Loucy (cell line): Measurements from ENCODE around the gene XPO4.

Experiments used
- H2AFZ ChIP-seq: fragments of 200-600 bp; sonication (generic); 2 replicates; pipeline ENCODE4 v1.6.0; 2016; ENCODE audit warnings: antibody characterized with exemption, mild to moderate bottlenecking, low read length, moderate library complexity
- H3F3A ChIP-seq: fragments of 200-600 bp; 2 replicates; pipeline ENCODE4 v1.6.0; 2016; ENCODE audit warnings: antibody characterized with exemption, low read depth, mild to moderate bottlenecking
- H3K27me3 ChIP-seq: fragments of 200-600 bp; sonication (generic); 2 replicates; pipeline ENCODE4 v1.6.1; 2014; ENCODE audit warnings: low read length, mild to moderate bottlenecking; ENCODE audit not compliant: insufficient read depth, poor library complexity, severe bottlenecking
- H3K36me3 ChIP-seq: fragments of 200-600 bp; sonication (generic); 2 replicates; pipeline ENCODE4 v1.6.1; 2016; ENCODE audit warnings: low read length; ENCODE audit not compliant: insufficient read depth
- H3K4me1 ChIP-seq: fragments of 200-600 bp; sonication (generic); 2 replicates; pipeline ENCODE4 v1.5.1; 2014; ENCODE audit warnings: low read length, mild to moderate bottlenecking; ENCODE audit not compliant: insufficient read depth, poor library complexity, severe bottlenecking
- H3K4me2 ChIP-seq: fragments of 200-600 bp; sonication (generic); 2 replicates; pipeline ENCODE4 v1.6.0; 2014; ENCODE audit warnings: antibody characterized with exemption, low read length, low read depth, mild to moderate bottlenecking; ENCODE audit not compliant: poor library complexity, severe bottlenecking
- H3K4me3 ChIP-seq: fragments of 200-600 bp; sonication (generic); 2 replicates; pipeline ENCODE4 v1.5.1; 2014; ENCODE audit warnings: low read length, mild to moderate bottlenecking, mixed read lengths; ENCODE audit not compliant: poor library complexity, severe bottlenecking
- H3K79me2 ChIP-seq: fragments of 200-600 bp; sonication (generic); 2 replicates; pipeline ENCODE4 v1.6.1; 2014; ENCODE audit warnings: low read length; ENCODE audit not compliant: insufficient read depth
- H3K9ac ChIP-seq: fragments of 200-600 bp; sonication (generic); 2 replicates; pipeline ENCODE4 v1.6.0; 2014; ENCODE audit warnings: mild to moderate bottlenecking, low read depth, low read length, moderate library complexity; ENCODE audit not compliant: poor library complexity, severe bottlenecking
- H3K9me2 ChIP-seq: fragments of 200-600 bp; sonication (generic); replicated peaks from 2 replicates; pipeline ENCODE4 v1.6.1; 2016; ENCODE audit warnings: low read depth, low read length, mixed read lengths
- H3K9me3 ChIP-seq: fragments of 200-600 bp; sonication (generic); 2 replicates; pipeline ENCODE4 v1.6.1; 2014; ENCODE audit warnings: mild to moderate bottlenecking, antibody characterized with exemption, low read length, low read depth; ENCODE audit not compliant: insufficient read depth
- H4K20me1 ChIP-seq: fragments of 200-600 bp; sonication (generic); 2 replicates; pipeline ENCODE4 v1.6.0; 2014; ENCODE audit warnings: antibody characterized with exemption, low read length, mild to moderate bottlenecking; ENCODE audit not compliant: insufficient read depth, poor library complexity, severe bottlenecking
- CTCF ChIP-seq: fragments of 200-600 bp; sonication (generic); conservative IDR thresholded peaks from 2 replicates; pipeline ENCODE4 v1.5.1; 2014; ENCODE audit warnings: mild to moderate bottlenecking, antibody characterized with exemption, low read length
- EZH2phosphoT487 ChIP-seq: fragments of 200-600 bp; IDR thresholded peaks from 2 replicates; pipeline ENCODE4 v1.6.1; 2018; ENCODE audit warnings: antibody characterized with exemption, mild to moderate bottlenecking, moderate library complexity, borderline replicate concordance

XPO4 gene

GRCh38 chr13:20826301-20826700 is 76.2 kb downstream of the XPO4 start:
- H3K36me3 ChIP-seq = peaks cover 15% of the 10 kb centered on the region; the same call in 1 of the 2 replicates
- H3K9me3 ChIP-seq = no peaks in the 10 kb centered on the region
- no peaks in the 10 kb centered on the region for H3F3A ChIP-seq
- no peaks in the 10 kb centered on the region for H3K9me2 ChIP-seq
- H4K20me1 ChIP-seq = peaks cover 4% of the 10 kb centered on the region
- no peak overlapping the region for H3K4me3 ChIP-seq
- no peak overlapping the region for H2AFZ ChIP-seq
- H3K4me2 ChIP-seq = no peak overlapping the region
- no peak overlapping the region for H3K9ac ChIP-seq
- no peaks in the 10 kb centered on the region for H3K27me3 ChIP-seq
- no peaks in the 10 kb centered on the region for H3K79me2 ChIP-seq
- peaks cover 7% of the 10 kb centered on the region for H3K4me1 ChIP-seq
- no peak for TF ChIP-seq CTCF

- no peaks in the 10 kb centered on the region for H3K9me2 ChIP-seq
- H4K20me1 ChIP-seq = peaks cover under 1% of the 10 kb centered on the region
- no peak for TF ChIP-seq CTCF
- TF ChIP-seq EZH2phosphoT487 = no peak
- no peak overlapping the region for H3K9ac ChIP-seq
- H2AFZ ChIP-seq = no peak overlapping the region
- no peak overlapping the region for H3K4me3 ChIP-seq
- peaks cover 7% of the 10 kb centered on the region for H3K4me1 ChIP-seq
- H3K36me3 ChIP-seq = peaks cover 17% of the 10 kb centered on the region; the same call in 1 of the 2 replicates
- H3K4me2 ChIP-seq = no peak overlapping the region
- no peaks in the 10 kb centered on the region for H3K79me2 ChIP-seq
- no peaks in the 10 kb centered on the region for H3K9me3 ChIP-seq
- H3F3A ChIP-seq = no peaks in the 10 kb centered on the region
- no peaks in the 10 kb centered on the region for H3K27me3 ChIP-seq
Measured at GRCh38 chr13:20825477-20825875, 77.1 kb downstream of the XPO4 start.

GRCh38 chr13:20824762-20825476 is 77.6 kb downstream of the XPO4 start:
- TF ChIP-seq CTCF (no peak), EZH2phosphoT487 (no peak)
- no peaks in the 10 kb centered on the region for H3K9me2 ChIP-seq
- H3K4me1 ChIP-seq = peaks cover 7% of the 10 kb centered on the region
- no peaks in the 10 kb centered on the region for H3F3A ChIP-seq
- H3K36me3 ChIP-seq = peaks cover 17% of the 10 kb centered on the region; the same call in 1 of the 2 replicates
- H3K9me3 ChIP-seq = no peaks in the 10 kb centered on the region
- no peak overlapping the region for H3K4me2 ChIP-seq
- H3K9ac ChIP-seq = no peak overlapping the region
- no peak overlapping the region for H3K4me3 ChIP-seq
- H3K27me3 ChIP-seq = no peaks in the 10 kb centered on the region
- H3K79me2 ChIP-seq = no peaks in the 10 kb centered on the region
- no peaks in the 10 kb centered on the region for H4K20me1 ChIP-seq
- H2AFZ ChIP-seq = no peak overlapping the region
